ENCODE results near the gene HNRNPA1. TPM values are rescaled to one million over a fixed set of nuclear protein-coding genes. Genes with fewer than 3 reads are reported as not detected.

HNRNPA1 gene
- total RNA-seq, 1 experiment from 2014 or later, result 266 TPM

Other genes with a start within 250 kb of the HNRNPA1 start
- 0.78 and 2.0 TPM in 2 replicates for gene HOXC5, start 247.7 kb upstream of the HNRNPA1 start, total RNA-seq (2014; rRNA removed; shearing (Covaris generic))
- gene HOXC4, start 226.9 kb upstream of the HNRNPA1 start, total RNA-seq (2014; rRNA removed; shearing (Covaris generic)), result 2.5 and 4.7 TPM in 2 replicates
- 44.7 and 68.8 TPM in 2 replicates for gene SMUG1, start 91.7 kb upstream of the HNRNPA1 start, total RNA-seq (2014; rRNA removed; shearing (Covaris generic))
- gene CBX5, start 604 bp upstream of the HNRNPA1 start, total RNA-seq (2014; rRNA removed; shearing (Covaris generic)), result 29.4 and 30.4 TPM in 2 replicates
- 0.39 and 0.48 TPM in 2 replicates for gene NFE2, start 20.3 kb downstream of the HNRNPA1 start, total RNA-seq (2014; rRNA removed; shearing (Covaris generic))
- 171 and 177 TPM in 2 replicates for gene COPZ1, start 44.4 kb downstream of the HNRNPA1 start, total RNA-seq (2014; rRNA removed; shearing (Covaris generic))
- 0.12 TPM in 1 of 2 replicates, not detected in the other for gene GPR84, start 83.8 kb downstream of the HNRNPA1 start, total RNA-seq (2014; rRNA removed; shearing (Covaris generic))
- gene ZNF385A, start 104.0 kb downstream of the HNRNPA1 start, total RNA-seq (2014; rRNA removed; shearing (Covaris generic)), result 0.24 and 1.3 TPM in 2 replicates
- gene ITGA5, start 138.5 kb downstream of the HNRNPA1 start, total RNA-seq (2014; rRNA removed; shearing (Covaris generic)), result 154 and 167 TPM in 2 replicates
- gene GTSF1, start 192.9 kb downstream of the HNRNPA1 start, total RNA-seq (2014; rRNA removed; shearing (Covaris generic)), result not detected in 2 replicates
- gene NCKAP1L, start 217.0 kb downstream of the HNRNPA1 start, total RNA-seq (2014; rRNA removed; shearing (Covaris generic)), result not detected in 2 replicates

Data from RPMI7951 (cell line).